OCI-LY7 (cell line): ENCODE results near the gene FIS1. TPM values are rescaled to one million over a fixed set of nuclear protein-coding genes. Genes with fewer than 3 reads are reported as not detected.
A peak's percentile ranks its signal among the peaks of the same experiment; 100 is the strongest.

Experiments
- BruUV-seq: library from RNA; stranded (reverse); fragments of 400-500 nt; replicated peaks from 2 replicates; lab custom pipeline; 2021; lab: Mats Ljungman, UMichigan
- CTCF ChIA-PET: fragments of 300-600 bp; sonication (Branson Sonifier 250); formaldehyde crosslinking; loops from one replicate; lab custom pipeline; 2022; ENCODE audit warnings: antibody characterized with exemption; ENCODE audit not compliant: unreplicated experiment; lab: Charles Lee
- POLR2A ChIA-PET: fragments of 300-600 bp; sonication (Branson Sonifier 250); formaldehyde crosslinking; loops from one replicate; lab custom pipeline; 2022; ENCODE audit warnings: antibody characterized with exemption; lab: Charles Lee
- DNase-seq: peaks from one replicate; pipeline ENCODE4 v3.0.0-alpha.2; 2015; ENCODE audit warnings: low spot score
- H2AFZ ChIP-seq: fragments of 200-600 bp; sonication (generic), shearing (Covaris generic); 2 replicates; pipeline ENCODE4 v1.6.1; 2014; ENCODE audit warnings: mild to moderate bottlenecking, antibody characterized with exemption, low read length, moderate library complexity
- H3K27ac ChIP-seq: fragments of 200-600 bp; sonication (generic); 2 replicates; pipeline ENCODE4 v1.5.1; 2014; ENCODE audit warnings: mixed run types, low read depth, mild to moderate bottlenecking, moderate library complexity, low read length, inconsistent platforms; ENCODE audit not compliant: poor library complexity, severe bottlenecking
- H3K36me3 ChIP-seq: fragments of 200-600 bp; sonication (generic); 2 replicates; pipeline ENCODE4 v1.6.1; 2014; ENCODE audit warnings: mild to moderate bottlenecking, antibody characterized with exemption, low read length, moderate library complexity, mixed read lengths; ENCODE audit not compliant: insufficient read depth
- H3K4me1 ChIP-seq: fragments of 200-600 bp; sonication (generic); 2 replicates; pipeline ENCODE4 v1.5.1; 2014; ENCODE audit warnings: mild to moderate bottlenecking, low read length; ENCODE audit not compliant: insufficient read depth, poor library complexity, severe bottlenecking
- H3K4me2 ChIP-seq: fragments of 200-600 bp; sonication (generic); 2 replicates; pipeline ENCODE4 v1.6.1; 2014; ENCODE audit warnings: mild to moderate bottlenecking, low read length
- H3K4me3 ChIP-seq: fragments of 200-600 bp; sonication (generic); 2 replicates; pipeline ENCODE4 v1.5.1; 2014; ENCODE audit warnings: mild to moderate bottlenecking, low read depth, low read length; ENCODE audit not compliant: poor library complexity, severe bottlenecking
- H3K79me2 ChIP-seq: fragments of 200-600 bp; sonication (generic); 2 replicates; pipeline ENCODE4 v1.6.1; 2016; ENCODE audit warnings: low read depth, mild to moderate bottlenecking, low read length, moderate library complexity, mixed read lengths; ENCODE audit not compliant: insufficient read depth
- H3K9me2 ChIP-seq: fragments of 200-600 bp; sonication (generic); 2 replicates; pipeline ENCODE4 v1.6.1; 2016; ENCODE audit warnings: mild to moderate bottlenecking, low read length, mixed read lengths; ENCODE audit not compliant: insufficient read depth
- H3K9me3 ChIP-seq: fragments of 200-600 bp; sonication (generic); 2 replicates; pipeline ENCODE4 v1.6.1; 2014; ENCODE audit warnings: mild to moderate bottlenecking, mixed run types, low read length, mixed read lengths
- H4K20me1 ChIP-seq: fragments of 200-600 bp; sonication (generic); 2 replicates; pipeline ENCODE4 v1.6.1; 2014; ENCODE audit warnings: mild to moderate bottlenecking, antibody characterized with exemption, low read length, moderate library complexity, mixed read lengths; ENCODE audit not compliant: insufficient read depth
- CTCF ChIP-seq: fragments of 200-600 bp; sonication (generic); conservative IDR thresholded peaks from 2 replicates; pipeline ENCODE4 v1.5.1; 2014; ENCODE audit warnings: mild to moderate bottlenecking, antibody characterized with exemption, low read length, moderate library complexity, mixed read lengths
- EZH2phosphoT487 ChIP-seq: fragments of 200-600 bp; sonication (generic); IDR thresholded peaks from 2 replicates; pipeline ENCODE4 v1.6.1; 2018; ENCODE audit warnings: low read depth, borderline replicate concordance, mild to moderate bottlenecking, mixed run types, antibody characterized with exemption, low read length, moderate library complexity, mixed read lengths
- intact Hi-C: fragments of 100-400 bp; cut with micrococcal nuclease; formaldehyde crosslinking; loops from one replicate; pipeline ENCODE4 v1.10.0; 2022; ENCODE audit not compliant: unreplicated experiment
- total RNA-seq, 2 experiments: library from RNA; depleted of rRNA in 1 of 2; stranded (reverse); fragments of >200 nt in 1 of 2; shearing (Covaris generic) in 1 of 2; gene quantifications; 2 replicates each; pipeline ENCODE4 v1.2.3, GENCODE V29; 2014 to 2022

The FIS1 gene
- total RNA-seq, 2 experiments from 2014 or later = 92.7 to 102 TPM

GRCh38 chr7:101216860-101217387 lies 28.0 kb downstream of the FIS1 start:
- peak overlapping the region; percentile 100 for H3K4me2 ChIP-seq
- no peaks in the 10 kb centered on the region for H3K9me3 ChIP-seq
- no peaks in the 10 kb centered on the region for H4K20me1 ChIP-seq
- H3K4me3 ChIP-seq = peak overlapping the region; percentile 95
- DNase-seq = no peak
- ChIA-PET POLR2A (interaction anchor here (0.6 to 1.5 kb wide), 4 partner anchors 29 to 102 kb away, joined by 3 to 6 read pairs (median 4); no protein-coding TSS in a partner anchor), CTCF (interaction anchor here (0.6 to 1.0 kb wide), 2 partner anchors 12 to 24 kb away, joined by 3 to 8 read pairs; no protein-coding TSS in a partner anchor)
- TF ChIP-seq EZH2phosphoT487 (no peak), CTCF (0 out of 2 replicates have a peak, but pooled peaks have one; percentile 31)
- no peaks in the 10 kb centered on the region for H3K9me2 ChIP-seq
- intact Hi-C loops = no loop called here
- no TSS peak for BruUV-seq
- H2AFZ ChIP-seq = peak overlapping the region; percentile 98
- no peak overlapping the region for H3K27ac ChIP-seq
- H3K79me2 ChIP-seq = no peaks in the 10 kb centered on the region
- no peaks in the 10 kb centered on the region for H3K36me3 ChIP-seq
- peaks cover 18% of the 10 kb centered on the region for H3K4me1 ChIP-seq

GRCh38 chr7:101216001-101216859 lies 28.7 kb downstream of the FIS1 start:
- ChIA-PET POLR2A (interaction anchor here (1.1 kb wide), 1 partner anchor 32 kb away, joined by 3 read pairs; no protein-coding TSS in a partner anchor), CTCF (interaction anchor here (1.0 kb wide), 1 partner anchor 24 kb away, joined by 8 read pairs; no protein-coding TSS in a partner anchor)
- no peak for DNase-seq
- Histone ChIP-seq H2AFZ (peak overlapping the region; percentile 98; the same call in 1 of the 2 replicates), H3K4me1 (peaks cover 18% of the 10 kb centered on the region), H4K20me1 (no peaks in the 10 kb centered on the region), H3K79me2 (no peaks in the 10 kb centered on the region), H3K36me3 (no peaks in the 10 kb centered on the region), H3K4me2 (peak overlapping the region; percentile 100), H3K4me3 (peak overlapping the region; percentile 95), H3K9me3 (no peaks in the 10 kb centered on the region), H3K9me2 (no peaks in the 10 kb centered on the region), H3K27ac (no peak overlapping the region)
- no TSS peak for BruUV-seq
- no peak for TF ChIP-seq EZH2phosphoT487
- intact Hi-C loops = no loop called here

- intact Hi-C loops = no loop called here
- no TSS peak for BruUV-seq
- no peaks in the 10 kb centered on the region for H3K79me2 ChIP-seq
Observed at GRCh38 chr7:101212014-101212413, 32.9 kb downstream of the FIS1 start.

More at GRCh38 chr7:101212014-101212413, 32.9 kb downstream of the FIS1 start:
- no peaks in the 10 kb centered on the region for H4K20me1 ChIP-seq
- no peak overlapping the region for H3K4me3 ChIP-seq
- ChIA-PET CTCF (no interaction called here), POLR2A (no interaction called here)
- no peak overlapping the region for H3K4me2 ChIP-seq
- TF ChIP-seq CTCF (no peak), EZH2phosphoT487 (no peak)
- H3K36me3 ChIP-seq = no peaks in the 10 kb centered on the region
- DNase-seq = no peak
- no peaks in the 10 kb centered on the region for H3K9me2 ChIP-seq
- H2AFZ ChIP-seq = no peak overlapping the region
- H3K9me3 ChIP-seq = no peaks in the 10 kb centered on the region
- peaks cover 6% of the 10 kb centered on the region for H3K4me1 ChIP-seq
- no peak overlapping the region for H3K27ac ChIP-seq
